H9 (cell line): Measurements from ENCODE around the gene STX3. TPM values are rescaled to one million over a fixed set of nuclear protein-coding genes. Genes with fewer than 3 reads are reported as not detected.

Experiments used
- DNase-seq: peaks from one replicate; pipeline ENCODE4 v3.0.0-alpha.2; 2017
- H2AFZ ChIP-seq: one replicate; pipeline ENCODE4 v1.6.1; 2013; ENCODE audit warnings: mild to moderate bottlenecking, low read length, control low read depth, moderate library complexity
- H2AK5ac ChIP-seq: 2 replicates; pipeline ENCODE4 v1.6.1; 2013; ENCODE audit warnings: low read length, control low read depth, mixed read lengths; ENCODE audit not compliant: insufficient read length
- H2BK120ac ChIP-seq: one replicate; pipeline ENCODE4 v1.6.1; 2013; ENCODE audit warnings: low read depth, mild to moderate bottlenecking, low read length, control low read depth, inconsistent platforms; ENCODE audit not compliant: poor library complexity, severe bottlenecking
- H2BK12ac ChIP-seq: 2 replicates; pipeline ENCODE4 v1.6.1; 2013; ENCODE audit warnings: low read length, control low read depth, mixed read lengths, low read depth; ENCODE audit not compliant: insufficient read length
- H2BK15ac ChIP-seq: 2 replicates; pipeline ENCODE4 v1.6.1; 2013; ENCODE audit warnings: low read depth, low read length, control low read depth
- H2BK20ac ChIP-seq: one replicate; pipeline ENCODE4 v1.6.1; 2013; ENCODE audit warnings: low read depth, mild to moderate bottlenecking, low read length, control low read depth, inconsistent platforms; ENCODE audit not compliant: poor library complexity, severe bottlenecking
- H2BK5ac ChIP-seq: 2 replicates; pipeline ENCODE4 v1.6.1; 2013; ENCODE audit warnings: low read length, control low read depth, mixed read lengths; ENCODE audit not compliant: insufficient read length
- H3K14ac ChIP-seq: 2 replicates; pipeline ENCODE4 v1.6.1; 2013; ENCODE audit warnings: low read length, control low read depth; ENCODE audit not compliant: insufficient read depth
- H3K18ac ChIP-seq: 2 replicates; pipeline ENCODE4 v1.6.1; 2013; ENCODE audit warnings: low read depth, mild to moderate bottlenecking, mixed read lengths, low read length, control low read depth; ENCODE audit not compliant: insufficient read length
- H3K23ac ChIP-seq: 2 replicates; pipeline ENCODE4 v1.6.1; 2013; ENCODE audit warnings: low read length, control low read depth, mixed read lengths, low read depth; ENCODE audit not compliant: insufficient read length
- H3K23me2 ChIP-seq: 2 replicates; pipeline ENCODE4 v1.6.1; 2013; ENCODE audit warnings: low read depth, mild to moderate bottlenecking, mixed read lengths, low read length, control low read depth; ENCODE audit not compliant: insufficient read length, poor library complexity, severe bottlenecking
- H3K27ac ChIP-seq: 2 replicates; pipeline ENCODE4 v1.5.1; 2013; ENCODE audit warnings: low read length, control low read depth, mixed read lengths, low read depth; ENCODE audit not compliant: insufficient read length
- H3K27me3 ChIP-seq: 2 replicates; pipeline ENCODE4 v1.6.1; 2013; ENCODE audit warnings: low read length, control low read depth, inconsistent platforms; ENCODE audit not compliant: insufficient read depth
- H3K4ac ChIP-seq: 2 replicates; pipeline ENCODE4 v1.6.1; 2013; ENCODE audit warnings: low read depth, mild to moderate bottlenecking, control low read depth, inconsistent platforms, low read length, moderate library complexity
- H3K4me1 ChIP-seq: 2 replicates; pipeline ENCODE4 v1.6.1; 2013; ENCODE audit warnings: low read length, control low read depth, inconsistent platforms; ENCODE audit not compliant: insufficient read depth
- H3K4me2 ChIP-seq: 2 replicates; pipeline ENCODE4 v1.6.1; 2013; ENCODE audit warnings: low read length, control low read depth, mixed read lengths; ENCODE audit not compliant: insufficient read length, insufficient read depth
- H3K56ac ChIP-seq: 2 replicates; pipeline ENCODE4 v1.6.1; 2013; ENCODE audit warnings: low read depth, mild to moderate bottlenecking, mixed read lengths, low read length, control low read depth; ENCODE audit not compliant: insufficient read length
- H3K79me1 ChIP-seq: 2 replicates; pipeline ENCODE4 v1.6.1; 2013; ENCODE audit warnings: low read depth, mild to moderate bottlenecking, moderate library complexity, low read length, control low read depth, inconsistent platforms; ENCODE audit not compliant: insufficient read depth, poor library complexity, severe bottlenecking
- H3K79me2 ChIP-seq: 2 replicates; pipeline ENCODE4 v1.6.1; 2013; ENCODE audit warnings: low read length, control low read depth, inconsistent platforms; ENCODE audit not compliant: insufficient read depth
- H3K9ac ChIP-seq: 2 replicates; pipeline ENCODE4 v1.6.1; 2013; ENCODE audit warnings: low read length, control low read depth, mixed read lengths; ENCODE audit not compliant: insufficient read length; ENCODE audit errors: extremely low read depth
- H3K9me3 ChIP-seq: one replicate; pipeline ENCODE4 v1.6.1; 2013; ENCODE audit warnings: low read depth, low read length, inconsistent platforms; ENCODE audit not compliant: control insufficient read depth
- H3T11ph ChIP-seq: one replicate; pipeline ENCODE4 v1.6.1; 2013; ENCODE audit warnings: mild to moderate bottlenecking, low read length, control low read depth, inconsistent platforms
- H4K20me1 ChIP-seq: one replicate; pipeline ENCODE4 v1.6.1; 2013; ENCODE audit not compliant: control insufficient read depth, insufficient read length, insufficient read depth
- H4K5ac ChIP-seq: 2 replicates; pipeline ENCODE4 v1.6.1; 2013; ENCODE audit warnings: low read depth, mild to moderate bottlenecking, mixed read lengths, low read length, control low read depth; ENCODE audit not compliant: insufficient read length
- H4K8ac ChIP-seq: replicated peaks from 2 replicates; pipeline ENCODE4 v1.6.1; 2013; ENCODE audit warnings: low read length, control low read depth, mixed read lengths, low read depth; ENCODE audit not compliant: insufficient read length
- H4K91ac ChIP-seq: 2 replicates; pipeline ENCODE4 v1.6.1; 2013; ENCODE audit warnings: low read depth, mild to moderate bottlenecking, moderate library complexity, mixed read lengths, low read length, control low read depth; ENCODE audit not compliant: insufficient read length
- H3K27ac Mint-ChIP-seq, 3 experiments: 2 replicates in 2 of 3; 3 replicates in 1 of 3; pipeline ENCODE4 v1.8.0; 2020 to 2021; ENCODE audit warnings: mixed read lengths in 3 of 3, mild to moderate bottlenecking in 1 of 3, moderate library complexity in 1 of 3
- H3K27me3 Mint-ChIP-seq: 2 replicates; pipeline ENCODE4 v1.8.0; 2021; ENCODE audit warnings: low read depth, mild to moderate bottlenecking, moderate library complexity, mixed read lengths
- H3K36me3 Mint-ChIP-seq, 3 experiments: 2 replicates in 2 of 3; 3 replicates in 1 of 3; pipeline ENCODE4 v1.8.0; 2020 to 2021; ENCODE audit warnings: low read depth in 3 of 3, mixed read lengths in 3 of 3; ENCODE audit not compliant: insufficient read depth in 1 of 3
- H3K4me1 Mint-ChIP-seq, 2 experiments: 2 replicates each; pipeline ENCODE4 v1.8.0; 2020; ENCODE audit warnings: mixed read lengths in 2 of 2
- H3K4me3 Mint-ChIP-seq, 2 experiments: 2 replicates in 1 of 2; 3 replicates in 1 of 2; pipeline ENCODE4 v1.8.0; 2020 to 2021; ENCODE audit warnings: mild to moderate bottlenecking in 2 of 2, mixed read lengths in 2 of 2, moderate library complexity in 1 of 2
- H3K9me3 Mint-ChIP-seq, 2 experiments: 2 replicates in 1 of 2; 3 replicates in 1 of 2; pipeline ENCODE4 v1.8.0; 2020; ENCODE audit warnings: mild to moderate bottlenecking in 2 of 2, mixed read lengths in 2 of 2, moderate library complexity in 1 of 2
- WGBS: extraction: QIAGEN DNeasy Blood & Tissue Kit; methylation state at CpG from one replicate; pipeline ENCODE4 v1.1.7; 2013; ENCODE audit warnings: missing lambda C conversion rate, low lambda C conversion rate, mixed read lengths; ENCODE audit not compliant: insufficient read length; ENCODE audit errors: extremely low coverage; 5-methylcytosine and 5-hydroxymethylcytosine counted together
- total RNA-seq: library from RNA; stranded (reverse); gene quantifications from 2 replicates; pipeline ENCODE4 v1.2.1, GENCODE V29; 2021
- TF ChIP-seq, protein P1 (sequence below): fragments of 200-600 bp; sonication (generic); conservative IDR thresholded peaks from 3 replicates; pipeline ENCODE4 v1.8.0; 2021; ENCODE audit warnings: antibody characterized with exemption, mild to moderate bottlenecking

The STX3 gene
- total RNA-seq, 1 experiment from 2014 or later: 41.0 TPM

DNA sequence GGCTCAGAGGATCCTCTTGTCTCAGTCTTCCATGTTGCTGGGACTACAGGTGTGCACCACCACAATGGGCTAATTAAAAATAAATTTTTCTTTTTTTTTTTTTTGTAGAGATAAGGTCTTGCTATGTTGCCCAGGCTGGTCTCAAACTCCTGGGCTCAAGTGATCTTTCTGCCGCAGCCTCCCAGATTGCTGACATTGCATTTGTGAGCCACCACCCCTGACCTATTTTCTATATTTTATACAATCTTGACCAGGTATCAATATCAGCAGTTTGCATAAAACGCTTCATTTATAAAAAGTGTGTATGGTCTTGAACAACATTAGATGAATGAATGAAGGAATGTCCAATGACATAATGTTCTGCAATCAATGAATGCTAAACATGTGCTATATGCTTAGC lies 9.1 kb upstream of the STX3 start:
- Histone ChIP-seq H3K27ac (no peak overlapping the region), H3K9ac (no peak overlapping the region), H3K56ac (no peak overlapping the region), H3K4ac (no peak overlapping the region), H3K9me3 (no peaks in the 10 kb centered on the region), H3K23me2 (no peaks in the 10 kb centered on the region), H2AK5ac (no peak overlapping the region), H2BK20ac (no peak overlapping the region), H4K91ac (no peak overlapping the region), H3K79me2 (no peaks in the 10 kb centered on the region), H3K4me2 (no peak overlapping the region), H3K23ac (no peak overlapping the region), H3K27me3 (no peaks in the 10 kb centered on the region), H3K14ac (no peak overlapping the region), H2BK120ac (no peak overlapping the region), H2BK12ac (no peak overlapping the region), H3K18ac (no peak overlapping the region), H2AFZ (no peak overlapping the region), H3K79me1 (no peaks in the 10 kb centered on the region), H4K8ac (no peak overlapping the region), H4K5ac (no peak overlapping the region), H3T11ph (no peak overlapping the region), H4K20me1 (no peaks in the 10 kb centered on the region), H3K4me1 (no peaks in the 10 kb centered on the region), H2BK15ac (no peak overlapping the region), H2BK5ac (no peak overlapping the region)
- TF ChIP-seq, protein P1, sequence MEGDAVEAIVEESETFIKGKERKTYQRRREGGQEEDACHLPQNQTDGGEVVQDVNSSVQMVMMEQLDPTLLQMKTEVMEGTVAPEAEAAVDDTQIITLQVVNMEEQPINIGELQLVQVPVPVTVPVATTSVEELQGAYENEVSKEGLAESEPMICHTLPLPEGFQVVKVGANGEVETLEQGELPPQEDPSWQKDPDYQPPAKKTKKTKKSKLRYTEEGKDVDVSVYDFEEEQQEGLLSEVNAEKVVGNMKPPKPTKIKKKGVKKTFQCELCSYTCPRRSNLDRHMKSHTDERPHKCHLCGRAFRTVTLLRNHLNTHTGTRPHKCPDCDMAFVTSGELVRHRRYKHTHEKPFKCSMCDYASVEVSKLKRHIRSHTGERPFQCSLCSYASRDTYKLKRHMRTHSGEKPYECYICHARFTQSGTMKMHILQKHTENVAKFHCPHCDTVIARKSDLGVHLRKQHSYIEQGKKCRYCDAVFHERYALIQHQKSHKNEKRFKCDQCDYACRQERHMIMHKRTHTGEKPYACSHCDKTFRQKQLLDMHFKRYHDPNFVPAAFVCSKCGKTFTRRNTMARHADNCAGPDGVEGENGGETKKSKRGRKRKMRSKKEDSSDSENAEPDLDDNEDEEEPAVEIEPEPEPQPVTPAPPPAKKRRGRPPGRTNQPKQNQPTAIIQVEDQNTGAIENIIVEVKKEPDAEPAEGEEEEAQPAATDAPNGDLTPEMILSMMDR: no peak
- no peak for DNase-seq
- no peak overlapping the region for H3K4me3 Mint-ChIP-seq
- no peaks in the 10 kb centered on the region for H3K4me1 Mint-ChIP-seq
- H3K27ac Mint-ChIP-seq: no peak overlapping the region
- no peaks in the 10 kb centered on the region for H3K9me3 Mint-ChIP-seq
- no peaks in the 10 kb centered on the region for H3K36me3 Mint-ChIP-seq
- H3K27me3 Mint-ChIP-seq: no peaks in the 10 kb centered on the region
- whole genome bisulfite sequencing: no CpG with 5 or more reads among the region's 2 CpGs
